HG02571 (cell line): ENCODE measurements around the gene ARL6IP4.
"Not testable (repeated sequence)": the region's sequence is repeated elsewhere in the genome, so short reads cannot be mapped to it uniquely, and the experiment has no call there.

ENCODE experiments used
- ATAC-seq: cut with Tn5 transposase; IDR thresholded peaks from one replicate; pipeline ENCODE4 v1.9.1; 2021; ENCODE audit warnings: mild to moderate bottlenecking, moderate library complexity; ENCODE audit not compliant: unreplicated experiment

The ARL6IP4 gene

DNA sequence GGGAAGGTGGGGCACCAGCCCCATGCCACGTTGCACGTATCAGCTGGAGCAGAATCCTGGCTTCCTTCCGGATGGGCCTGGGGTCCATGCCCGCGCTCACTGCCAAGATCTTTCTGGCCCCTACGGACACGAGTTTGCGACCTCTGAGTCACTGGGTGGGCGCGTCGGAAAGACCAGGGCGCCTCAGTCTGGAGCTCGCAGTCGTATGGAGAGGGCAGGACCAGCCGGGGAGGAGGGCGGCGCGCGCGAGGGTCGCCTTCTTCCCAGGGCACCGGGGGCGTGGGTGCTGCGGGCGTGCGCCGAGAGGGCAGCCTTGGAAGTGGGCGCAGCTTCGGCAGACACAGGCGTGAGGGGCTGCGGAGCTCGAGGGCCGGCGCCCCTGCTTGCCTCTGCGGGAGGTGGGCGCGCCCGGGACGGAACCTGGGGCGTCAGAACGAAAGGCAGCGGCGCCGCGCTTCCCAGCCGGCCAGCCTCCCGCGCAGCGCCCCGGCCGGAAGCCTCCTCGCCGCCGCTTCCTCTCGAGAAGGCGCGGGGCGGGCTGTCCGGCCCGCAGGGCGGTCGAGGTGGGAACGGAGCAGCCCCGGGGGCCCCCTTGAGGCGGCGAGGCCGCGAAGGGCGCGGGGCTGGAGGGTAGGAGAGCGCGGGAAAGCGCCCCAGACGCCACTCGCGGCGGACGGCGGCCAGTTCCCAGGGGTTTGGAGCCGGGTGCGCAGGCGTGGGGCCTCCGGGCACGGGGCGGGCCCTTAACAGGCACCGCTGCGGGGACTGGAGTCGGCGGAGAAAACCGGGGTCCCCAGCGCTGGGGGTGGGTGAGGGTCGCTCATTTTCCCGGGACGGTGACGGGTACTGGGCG is at the start of gene ARL6IP4:
Gene ARL6IP4, plus strand, starts transcription at position 499 of the 853 bp plus-strand sequence. CDS start 459 bp downstream, outside the sequence.
- ATAC-seq: no peak

DNA sequence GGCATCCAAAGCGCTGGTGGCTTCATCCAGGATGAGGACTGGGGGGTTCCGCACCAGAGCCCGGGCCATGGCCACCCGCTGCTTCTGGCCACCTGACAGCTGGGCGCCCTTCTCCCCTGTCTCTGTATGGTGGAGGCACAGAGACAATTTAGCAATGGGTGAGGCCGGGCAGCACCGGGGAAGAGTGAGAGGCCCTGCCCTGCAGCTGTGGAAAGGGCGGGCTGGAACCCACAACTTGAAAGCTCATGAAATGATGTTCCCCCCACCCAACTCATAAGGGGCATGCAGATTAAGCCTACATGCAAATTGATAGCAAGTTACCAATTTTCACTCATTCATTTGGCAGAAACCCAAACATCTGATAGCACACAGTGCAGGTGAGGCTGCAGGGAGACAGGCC is 48.3 kb upstream of the ARL6IP4 start:
- ATAC-seq: no peak

DNA sequence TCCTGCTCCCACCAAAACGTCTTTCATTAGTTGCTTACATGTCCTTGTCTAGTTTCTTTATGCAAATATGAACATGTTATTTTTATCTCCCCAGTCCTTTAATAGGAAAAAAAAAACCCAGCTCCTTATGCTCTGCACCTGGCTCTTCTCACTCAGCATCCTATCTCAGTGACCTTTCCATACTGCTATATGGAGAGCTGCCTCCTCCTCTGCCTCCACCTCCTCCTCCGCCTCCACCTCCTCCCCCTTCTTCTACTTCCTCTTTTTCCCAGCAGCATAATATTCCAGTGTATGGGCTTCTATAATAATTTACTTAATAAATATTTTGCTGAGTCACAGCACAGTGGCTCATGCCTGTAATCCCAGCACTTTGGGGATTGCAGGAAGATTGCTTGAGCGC is 45.8 kb upstream of the ARL6IP4 start:
- no peak for ATAC-seq

DNA sequence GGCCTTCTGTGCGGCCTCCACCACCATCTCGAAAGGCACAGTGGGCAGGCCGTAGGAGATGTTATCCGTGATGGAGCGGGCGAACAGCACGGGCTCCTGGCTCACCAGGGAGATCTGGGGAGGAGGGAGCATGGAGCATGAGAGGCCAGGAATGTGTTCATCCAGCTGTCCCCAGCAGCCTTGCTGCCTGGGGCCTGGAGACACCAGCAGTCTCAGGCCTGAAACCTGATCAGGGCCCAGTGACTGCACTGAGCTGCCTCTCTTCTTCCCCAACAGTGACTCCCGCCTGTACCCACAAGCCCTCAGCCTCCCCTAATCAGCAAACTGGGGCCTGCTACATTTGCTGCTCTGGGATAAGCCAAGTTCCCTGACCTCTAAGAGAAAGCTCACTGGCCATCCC is 45.2 kb upstream of the ARL6IP4 start:
- no peak for ATAC-seq

DNA sequence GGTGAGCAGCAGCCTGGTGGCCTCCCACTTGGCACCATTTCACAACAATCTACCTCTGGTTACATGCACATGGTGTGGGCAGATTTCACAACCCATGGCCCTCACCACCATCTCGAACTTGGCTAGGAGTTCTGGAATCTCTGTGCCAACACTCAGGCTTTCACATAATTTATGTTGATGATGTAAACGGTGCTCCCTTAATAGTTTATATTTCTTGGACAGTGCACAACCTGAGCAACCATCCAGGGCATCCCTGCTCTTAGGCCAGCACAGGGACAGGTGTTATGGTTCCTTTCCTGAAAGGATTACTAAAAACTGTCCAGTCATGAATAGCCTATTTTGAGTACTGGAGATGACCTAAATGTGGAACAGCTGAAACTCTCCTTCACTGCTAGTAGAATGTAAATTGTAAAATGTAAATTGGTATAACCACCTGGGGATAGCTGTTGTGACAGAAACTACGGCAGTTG is 42.8 kb upstream of the ARL6IP4 start:
- no peak for ATAC-seq

DNA sequence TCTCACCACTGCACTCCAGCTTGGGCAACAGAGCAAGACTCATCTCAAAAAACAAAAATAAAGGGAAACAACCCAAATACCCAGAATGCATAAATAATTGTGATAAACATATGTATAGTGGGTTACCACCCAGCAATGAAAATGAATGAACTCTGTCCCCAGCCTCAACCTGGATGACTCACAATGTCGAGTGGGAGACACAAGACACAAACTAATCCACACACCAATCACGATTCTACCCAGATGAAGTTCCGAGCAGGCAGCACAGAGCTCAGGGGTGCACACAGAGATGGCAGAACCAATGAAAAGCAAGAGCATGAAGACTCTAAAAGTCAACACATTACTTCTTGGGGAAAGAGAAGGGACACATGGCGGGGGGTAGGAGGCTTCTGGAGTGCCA is 41.4 kb upstream of the ARL6IP4 start:
- ATAC-seq: no peak

DNA sequence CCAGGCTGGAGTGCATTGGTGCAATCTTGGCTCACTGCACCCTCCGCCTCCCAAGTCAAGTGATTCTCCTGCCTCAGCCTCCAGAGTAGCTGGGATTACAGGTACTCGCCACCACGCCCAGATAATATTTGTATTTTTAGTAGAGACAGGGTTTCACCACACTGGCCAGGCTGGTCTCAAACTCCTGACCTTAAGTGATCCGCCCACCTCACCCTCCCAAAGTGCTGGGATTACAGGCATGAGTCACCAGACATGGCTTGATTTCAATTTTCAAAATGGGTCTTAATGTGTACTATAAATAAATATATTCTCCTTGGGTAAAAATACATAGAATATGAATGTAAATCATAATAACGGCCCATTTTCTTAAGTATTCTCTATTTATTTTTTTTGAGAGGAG is 39.1 kb upstream of the ARL6IP4 start:
- ATAC-seq: not testable (repeated sequence)

DNA sequence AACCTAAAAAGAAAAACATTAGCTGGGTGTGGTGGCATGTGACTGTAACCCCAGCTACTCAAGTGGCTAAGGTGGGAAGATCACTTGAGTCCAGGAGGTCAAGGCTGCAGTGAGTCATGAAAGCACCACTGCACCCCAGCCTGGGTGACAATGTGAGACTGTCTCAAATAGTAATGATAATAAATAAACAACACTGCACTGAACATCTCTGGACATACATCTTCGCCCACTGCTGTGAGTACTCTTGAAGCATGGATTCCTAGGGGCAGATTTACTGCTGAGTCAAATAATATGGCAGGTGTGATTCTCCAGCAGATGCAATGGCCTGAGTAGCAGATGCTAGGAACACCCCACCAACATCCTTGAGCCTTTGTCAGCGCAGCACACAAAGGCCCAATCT is 37.8 kb upstream of the ARL6IP4 start:
- ATAC-seq: no peak

DNA sequence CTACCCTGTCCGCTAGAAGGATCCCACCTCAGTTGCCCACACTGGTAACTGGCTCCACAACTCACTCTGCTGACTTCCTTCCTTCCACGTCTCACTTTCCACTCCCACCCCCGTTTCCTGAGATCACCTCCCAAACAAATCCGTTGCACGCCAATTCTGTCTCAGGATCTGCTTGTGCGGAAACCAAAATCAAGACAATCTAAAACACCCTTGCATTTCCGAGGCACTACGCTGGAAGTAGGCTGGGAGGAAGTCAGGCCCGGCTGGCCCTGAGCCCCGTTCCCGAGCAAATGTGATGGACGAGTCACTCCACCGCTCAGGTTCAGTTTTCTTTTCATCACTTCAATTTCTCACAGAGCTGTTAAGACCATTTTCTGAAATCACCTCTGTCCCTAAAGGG is 37.3 kb upstream of the ARL6IP4 start:
- no peak for ATAC-seq

DNA sequence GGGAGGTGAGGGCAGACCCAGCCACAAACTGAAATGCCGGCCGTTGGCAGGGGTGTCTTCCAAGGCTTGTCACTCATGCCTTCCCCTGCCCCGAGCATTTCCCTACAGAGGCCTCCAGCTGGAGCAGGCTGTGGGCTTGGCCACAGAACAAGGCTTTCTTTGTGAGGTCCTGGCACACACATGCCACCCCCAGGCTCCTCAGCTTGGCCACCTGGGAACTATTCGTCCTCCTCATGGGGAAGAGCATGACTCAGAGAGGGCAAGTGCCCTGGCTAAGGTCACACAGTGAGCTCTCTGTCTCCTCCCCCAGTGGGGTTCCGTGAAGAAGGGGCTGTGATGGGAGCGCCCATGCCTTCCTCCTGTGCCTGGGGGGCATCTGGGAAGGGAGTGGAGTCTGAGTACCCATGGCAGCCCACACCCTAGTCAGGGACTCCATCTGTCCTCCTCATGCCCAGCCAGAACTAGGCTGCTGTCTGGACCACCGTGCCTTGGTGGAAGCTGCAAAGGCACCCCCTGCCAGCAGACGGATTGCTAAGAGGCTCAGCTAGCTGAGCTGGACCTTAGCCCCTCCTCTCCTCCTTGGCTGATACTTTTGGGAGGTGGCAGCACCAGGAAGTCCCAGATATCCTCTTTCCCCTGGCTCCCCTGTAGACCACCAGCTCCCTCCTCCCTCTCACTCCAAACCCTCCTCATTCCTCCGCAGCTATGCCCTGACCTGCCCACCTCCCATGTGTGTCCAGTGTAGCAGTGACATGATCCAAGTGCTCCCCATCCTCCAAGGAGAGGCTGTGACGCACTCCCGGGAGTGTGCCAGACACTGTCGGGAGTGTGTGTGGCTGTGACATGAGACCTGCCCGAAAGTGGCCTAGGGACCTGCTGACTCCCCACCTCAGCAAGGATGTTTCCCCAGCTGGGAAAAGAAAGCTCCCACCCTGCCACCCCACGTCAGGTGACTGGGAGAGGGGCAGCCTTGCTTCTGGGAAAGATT is 35.6 kb upstream of the ARL6IP4 start:
- ATAC-seq: no peak

DNA sequence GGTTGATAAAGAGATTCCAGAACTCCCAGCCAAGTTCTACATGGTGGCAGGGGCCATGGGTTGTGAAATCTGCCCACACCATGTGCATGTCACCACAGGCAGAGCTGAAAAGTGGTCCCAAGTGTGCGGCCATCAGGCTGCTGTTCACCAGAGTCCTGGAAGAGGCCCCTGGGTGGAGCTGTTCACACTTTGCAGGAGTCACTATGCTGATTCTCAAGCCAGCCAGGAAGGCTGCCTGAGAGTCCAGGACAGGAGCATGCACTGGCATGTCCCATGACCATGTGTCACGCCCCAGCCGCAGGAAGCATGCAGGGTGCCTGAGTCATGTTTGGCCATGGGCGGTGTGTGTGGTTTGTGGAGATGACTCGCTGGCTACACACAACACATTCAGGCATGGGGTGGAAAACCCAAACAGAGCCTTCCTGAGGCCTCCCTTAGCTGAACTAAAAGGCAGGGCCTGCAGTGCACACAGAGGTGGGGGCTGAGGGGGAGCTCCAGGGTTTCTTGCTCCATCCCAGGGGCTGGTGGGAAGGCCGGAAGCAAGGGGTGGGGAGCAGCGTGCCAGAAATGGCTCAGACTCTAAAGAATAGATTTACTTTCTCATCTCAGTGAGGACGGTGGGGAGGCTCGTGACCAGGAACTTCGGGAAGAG is 33.7 kb upstream of the ARL6IP4 start:
- ATAC-seq: peak; percentile 66

DNA sequence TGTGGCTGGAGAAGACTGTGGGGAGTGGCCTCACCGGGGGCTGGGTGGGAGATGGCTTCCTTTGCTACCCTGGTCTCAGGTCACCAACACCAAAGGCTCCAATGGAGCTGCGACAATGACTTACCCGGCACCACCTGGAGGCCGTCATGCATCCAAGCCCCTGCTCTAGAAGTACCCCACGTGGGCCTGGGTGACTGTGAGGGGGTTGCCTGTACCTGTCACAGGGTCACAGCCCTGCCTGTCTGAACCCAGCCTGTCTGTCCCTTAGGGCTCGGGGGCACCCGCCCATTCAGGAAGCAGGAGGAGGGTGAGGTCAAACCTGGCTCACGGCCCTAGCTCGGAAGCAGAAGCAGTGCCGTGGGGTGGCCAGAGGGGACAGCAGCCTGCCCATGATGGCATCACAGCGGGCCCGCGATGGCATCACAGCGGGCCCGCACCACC is 33.1 kb upstream of the ARL6IP4 start:
- peak; percentile 18 for ATAC-seq

DNA sequence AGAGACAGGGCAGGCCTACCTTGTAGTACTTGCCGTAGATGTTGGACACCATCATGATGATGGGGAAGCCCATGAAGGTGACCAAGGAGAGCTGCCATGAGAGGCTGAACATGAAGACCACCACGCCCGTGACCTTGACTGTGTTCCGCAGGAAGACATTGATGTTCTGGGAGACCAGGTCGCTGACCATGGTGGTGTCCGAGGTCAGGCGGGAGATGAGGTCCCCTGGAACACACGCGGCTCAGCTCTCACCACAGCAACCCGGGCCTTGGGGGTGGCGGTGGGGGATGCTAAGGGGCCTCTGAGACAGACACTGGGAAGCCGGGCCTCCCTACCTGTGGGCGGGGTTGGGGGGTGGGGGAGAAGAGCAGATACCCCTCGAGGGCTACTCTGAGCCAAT is 31.9 kb upstream of the ARL6IP4 start:
- no peak for ATAC-seq

DNA sequence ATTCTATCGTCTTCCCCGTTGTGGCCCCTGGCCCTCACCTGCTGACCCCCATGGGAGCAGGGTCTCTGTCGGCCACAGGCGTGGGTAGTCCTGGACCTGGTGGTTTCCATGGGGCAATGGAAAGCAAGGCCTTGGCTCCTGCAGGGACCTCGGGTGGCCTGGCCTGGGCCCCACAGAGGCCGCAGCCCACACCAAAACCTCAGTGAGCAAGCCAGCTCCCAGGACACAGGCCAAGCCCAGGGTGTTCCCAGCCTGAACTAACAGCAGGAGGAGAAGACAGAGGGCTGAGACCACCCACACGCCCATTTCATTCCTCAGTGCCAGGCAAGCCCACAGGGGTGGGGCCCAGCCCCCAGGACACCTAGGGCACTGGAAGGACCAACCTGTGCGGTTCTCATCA is 31.1 kb upstream of the ARL6IP4 start:
- no peak for ATAC-seq

DNA sequence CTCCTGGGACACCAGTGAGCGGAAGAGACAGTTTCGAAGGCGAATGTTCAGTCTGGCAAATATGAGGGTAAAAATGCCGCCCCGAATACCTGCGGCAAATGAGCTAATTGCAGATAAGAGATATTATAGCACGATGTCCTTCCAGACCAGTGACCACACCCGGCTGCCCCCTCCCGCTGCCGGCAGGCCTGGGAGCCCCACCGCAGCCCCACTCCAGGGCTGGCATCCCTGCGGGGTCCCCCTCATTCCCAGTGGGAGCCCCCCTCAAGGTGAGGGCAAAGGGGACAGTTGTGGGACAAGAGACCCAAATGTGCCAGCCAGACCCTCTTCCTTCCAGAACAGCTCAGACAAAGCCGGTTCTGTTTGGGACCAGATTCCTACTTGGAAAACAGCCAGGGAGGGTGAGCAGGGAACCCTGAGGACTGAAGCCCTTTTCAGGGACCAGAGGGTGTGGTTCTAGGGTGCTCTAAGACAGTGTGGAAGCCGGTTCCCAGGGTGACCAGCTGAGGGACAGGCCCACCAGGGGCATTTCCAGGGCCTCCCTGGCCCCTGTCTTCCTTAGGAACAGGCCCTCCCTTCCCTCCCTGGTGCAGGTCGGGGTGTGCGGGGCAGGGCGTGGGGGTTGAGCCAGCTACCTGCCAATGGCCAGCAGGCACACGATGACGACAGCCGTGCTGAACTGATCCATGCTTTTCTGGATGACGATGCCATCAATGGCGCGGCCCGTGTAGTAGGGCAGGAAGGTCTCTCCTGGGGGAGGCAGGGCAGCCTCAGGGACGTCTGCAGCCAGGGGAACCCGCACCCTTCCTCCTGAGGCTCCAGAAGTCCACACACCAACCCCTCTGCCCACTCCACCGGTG is 30.4 kb upstream of the ARL6IP4 start:
- no peak for ATAC-seq

DNA sequence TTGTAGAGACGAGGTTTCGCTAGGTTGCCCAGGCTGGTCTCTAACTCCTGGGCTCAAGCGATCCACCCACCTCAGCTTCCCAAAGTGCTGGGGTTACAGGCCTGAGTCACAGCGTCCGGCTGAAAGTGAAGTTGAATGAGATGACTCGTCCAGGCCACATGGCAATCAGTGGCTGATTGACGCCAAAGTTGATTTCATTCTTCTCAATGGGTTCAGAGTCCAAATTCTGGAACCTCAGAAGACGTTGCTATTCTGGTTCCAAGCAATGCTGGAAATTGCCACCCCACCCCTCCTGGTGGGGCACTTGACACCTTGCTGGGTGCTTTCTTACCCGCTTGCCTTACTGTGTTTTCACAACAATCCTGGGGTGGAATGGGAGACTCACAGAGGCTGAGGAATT is 29.1 kb upstream of the ARL6IP4 start:
- ATAC-seq: no peak

DNA sequence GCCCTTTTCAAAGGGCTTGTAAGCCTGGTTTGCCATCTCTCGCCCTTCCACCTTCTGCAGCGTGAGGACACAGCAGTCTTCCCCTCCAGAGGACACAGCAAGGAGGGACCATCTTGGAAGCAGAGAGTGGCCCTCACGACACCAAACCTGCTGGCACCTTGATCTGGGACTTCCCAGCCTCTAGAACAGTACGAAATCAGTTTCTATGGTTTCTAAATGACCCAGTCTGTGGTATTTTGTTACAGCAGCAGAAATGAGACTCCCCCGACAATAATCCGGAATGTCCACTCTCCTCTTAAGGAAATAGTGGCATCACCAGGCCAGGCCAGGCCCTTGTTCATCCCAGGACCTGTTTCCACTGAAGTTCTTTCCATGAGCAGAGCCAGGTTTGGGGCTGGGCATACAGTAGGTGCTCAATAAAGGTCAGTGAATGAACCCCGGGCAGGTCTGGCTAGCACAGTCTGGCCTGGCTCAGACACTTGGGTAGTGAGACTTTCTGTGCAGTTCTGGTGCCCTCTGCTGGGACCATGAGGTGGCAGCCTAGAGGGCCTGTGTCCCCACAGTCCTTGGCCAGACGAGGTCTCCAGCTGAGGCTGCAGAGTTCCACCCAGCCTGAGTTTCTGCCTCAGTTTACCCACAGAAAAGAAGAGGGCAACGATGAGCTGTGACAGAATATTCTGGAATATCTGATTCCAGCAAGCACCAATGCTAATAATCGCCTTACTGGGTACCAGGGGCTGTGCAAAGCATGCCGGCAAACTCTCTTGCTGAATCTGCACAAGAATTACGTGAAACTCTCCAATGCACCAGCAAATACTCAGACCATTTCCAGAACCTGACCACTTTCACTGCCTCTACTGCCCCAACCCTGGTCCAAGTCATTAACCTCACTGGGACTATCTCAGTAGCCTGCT is 28.2 kb upstream of the ARL6IP4 start:
- ATAC-seq: no peak

DNA sequence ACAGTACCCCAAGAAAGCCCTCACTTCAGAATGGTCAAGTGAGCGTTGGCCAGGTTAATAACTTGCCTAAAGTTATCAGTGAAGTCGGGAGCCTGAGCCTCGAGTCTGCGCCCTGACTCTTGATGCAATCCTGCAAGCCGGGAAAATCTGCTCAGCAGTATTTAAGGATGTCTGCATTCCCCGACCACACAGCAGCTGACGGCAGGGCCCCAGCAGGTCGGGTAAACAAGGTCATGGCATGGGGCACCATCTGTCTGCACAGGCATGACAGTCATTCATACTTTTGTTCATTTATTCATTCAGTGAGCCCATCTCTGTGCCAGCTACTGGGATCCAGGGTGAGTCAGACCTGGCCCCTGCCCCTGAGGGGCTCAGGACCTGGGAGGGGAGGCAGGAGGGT is 25.3 kb upstream of the ARL6IP4 start:
- no peak for ATAC-seq

DNA sequence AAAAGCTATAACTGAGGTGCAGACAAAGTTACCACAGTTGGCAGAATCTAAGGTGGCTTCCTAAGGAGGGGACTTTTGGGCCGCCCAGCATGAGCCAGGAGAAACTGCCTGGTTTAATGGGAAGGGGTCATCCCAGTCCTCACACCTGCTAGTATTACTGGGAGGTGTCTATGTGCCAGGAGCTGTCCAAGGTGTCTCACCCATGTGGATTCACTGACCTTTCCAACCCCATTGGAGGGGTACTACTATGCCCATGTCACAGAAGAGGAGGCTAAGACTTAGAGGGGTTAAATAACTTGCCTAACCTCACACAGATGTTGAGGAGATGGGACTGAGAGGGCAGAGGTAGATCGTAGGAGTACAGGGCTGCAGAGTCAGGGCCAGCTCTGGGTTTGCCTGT is 24.4 kb upstream of the ARL6IP4 start:
- no peak for ATAC-seq
